ENCODE measurements around the gene LDLRAD1.

LDLRAD1 gene

GRCh38 chr1:53962395-53962794 lies 55.6 kb downstream of the LDLRAD1 start:
- DNase-seq (ENCODE audit: insufficient read length) (no peak), FAIRE-seq (no peak)
- TF ChIP-seq TAF1 (IDR thresholded peaks at IDR 0.05; ENCODE audit: borderline replicate concordance, low read depth, low read length) (no peak), POLR2A (IDR thresholded peaks at IDR 0.05; ENCODE audit: low read depth, low read length) (no peak), POLR2AphosphoS5 (IDR thresholded peaks at IDR 0.05; ENCODE audit: low read depth, low read length) (no peak)

DNA sequence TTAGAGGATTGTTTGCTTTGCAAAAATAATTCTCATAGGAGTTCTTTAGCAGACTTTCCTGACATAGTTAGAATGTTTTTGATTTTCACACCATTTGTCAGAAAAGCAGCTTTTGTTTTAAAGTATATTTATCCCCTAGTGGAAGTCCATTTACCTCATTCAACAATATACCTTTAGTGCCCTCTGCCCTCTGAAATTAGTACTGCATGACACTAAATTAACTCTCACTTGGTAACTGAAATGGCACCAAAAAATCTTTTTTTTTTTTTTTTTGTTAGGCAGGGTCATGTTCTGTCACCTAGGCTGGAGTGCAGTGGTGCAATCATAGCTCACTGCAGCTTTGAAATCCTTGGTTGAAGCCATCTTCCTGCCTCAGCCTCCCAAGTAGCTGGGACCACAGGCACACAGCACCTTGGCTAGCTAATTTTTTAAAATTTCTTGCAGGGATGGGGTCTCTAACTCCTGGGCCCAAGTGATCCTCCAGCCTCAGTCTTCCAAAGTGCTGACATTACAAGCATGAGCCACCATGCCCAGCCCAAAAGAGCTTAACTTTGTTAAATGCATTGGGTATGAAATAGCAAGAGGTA lies 58.2 kb downstream of the LDLRAD1 start:
- TF ChIP-seq POLR2AphosphoS5 (IDR thresholded peaks at IDR 0.05; ENCODE audit: low read depth, low read length): no peak
- no peak for TF ChIP-seq POLR2A (IDR thresholded peaks at IDR 0.05; ENCODE audit: low read depth, low read length)
- no peak for TF ChIP-seq TAF1 (IDR thresholded peaks at IDR 0.05; ENCODE audit: borderline replicate concordance, low read depth, low read length)
- DNase-seq (ENCODE audit: insufficient read length) (no peak), FAIRE-seq (no peak)
